HUES6 (cell line): ENCODE data around the gene KCNV2.
A peak's percentile ranks its signal among the peaks of the same experiment; 100 is the strongest.

Source experiments
- H3K27ac ChIP-seq: 2 replicates; pipeline ENCODE4 v1.7.0; 2013; ENCODE audit warnings: low read depth, mild to moderate bottlenecking, low read length, inconsistent platforms
- H3K27me3 ChIP-seq: 2 replicates; pipeline ENCODE4 v1.6.1; 2013; ENCODE audit warnings: low read length; ENCODE audit not compliant: control insufficient read depth, insufficient read depth
- H3K36me3 ChIP-seq: 2 replicates; pipeline ENCODE4 v1.6.1; 2013; ENCODE audit warnings: low read length; ENCODE audit not compliant: control insufficient read depth, insufficient read depth
- H3K4me1 ChIP-seq: 2 replicates; pipeline ENCODE4 v1.6.1; 2013; ENCODE audit warnings: low read length; ENCODE audit not compliant: control insufficient read depth, insufficient read depth
- H3K4me3 ChIP-seq: 2 replicates; pipeline ENCODE4 v1.5.1; 2013; ENCODE audit warnings: low read depth, low read length
- H3K9ac ChIP-seq: one replicate; pipeline ENCODE4 v1.6.1; 2013; ENCODE audit warnings: mild to moderate bottlenecking, low read length
- H3K9me3 ChIP-seq: 2 replicates; pipeline ENCODE4 v1.6.1; 2013; ENCODE audit warnings: low read depth, low read length; ENCODE audit not compliant: control insufficient read depth, insufficient read depth

KCNV2 gene

GRCh38 chr9:2730971-2731370 is 13.7 kb downstream of the KCNV2 start:
- Histone ChIP-seq H3K9me3 (no peaks in the 10 kb centered on the region), H3K9ac (no peak overlapping the region)

GRCh38 chr9:2732492-2732891 is 15.2 kb downstream of the KCNV2 start:
- peaks cover 17% of the 10 kb centered on the region for H3K4me1 ChIP-seq
- no peaks in the 10 kb centered on the region for H3K27me3 ChIP-seq
- H3K27ac ChIP-seq: no peak overlapping the region
- peaks cover 2% of the 10 kb centered on the region; the same call in 1 of the 2 replicates for H3K36me3 ChIP-seq
- H3K9me3 ChIP-seq: no peaks in the 10 kb centered on the region
- H3K4me3 ChIP-seq: no peak overlapping the region
- H3K9ac ChIP-seq: no peak overlapping the region

More at GRCh38 chr9:2730971-2731370, 13.7 kb downstream of the KCNV2 start:
- no peak overlapping the region for H3K4me3 ChIP-seq
- no peaks in the 10 kb centered on the region for H3K27me3 ChIP-seq
- peaks cover 2% of the 10 kb centered on the region; the same call in 1 of the 2 replicates for H3K36me3 ChIP-seq
- H3K4me1 ChIP-seq: peaks cover 23% of the 10 kb centered on the region
- H3K27ac ChIP-seq: no peak overlapping the region

- no peak overlapping the region for H3K27ac ChIP-seq
- peaks cover 4% of the 10 kb centered on the region; the same call in 1 of the 2 replicates for H3K4me1 ChIP-seq
- H3K9me3 ChIP-seq: no peaks in the 10 kb centered on the region
- H3K4me3 ChIP-seq: no peak overlapping the region
- no peak overlapping the region for H3K9ac ChIP-seq
- peaks cover 7% of the 10 kb centered on the region; the same call in 1 of the 2 replicates for H3K36me3 ChIP-seq
- H3K27me3 ChIP-seq: no peaks in the 10 kb centered on the region
Observed at GRCh38 chr9:2740616-2741015, 23.3 kb downstream of the KCNV2 start.

GRCh38 chr9:2741441-2742158 is 24.3 kb downstream of the KCNV2 start:
- no peaks in the 10 kb centered on the region for H3K27me3 ChIP-seq

GRCh38 chr9:2742214-2742613 is 24.9 kb downstream of the KCNV2 start:
- Histone ChIP-seq H3K9me3 (no peaks in the 10 kb centered on the region), H3K4me3 (no peak overlapping the region), H3K9ac (no peak overlapping the region), H3K4me1 (peaks cover 17% of the 10 kb centered on the region), H3K27me3 (no peaks in the 10 kb centered on the region), H3K36me3 (peaks cover 7% of the 10 kb centered on the region; the same call in 1 of the 2 replicates), H3K27ac (no peak overlapping the region)

More at GRCh38 chr9:2741441-2742158, 24.3 kb downstream of the KCNV2 start:
- H3K9ac ChIP-seq: no peak overlapping the region
- no peak overlapping the region for H3K4me3 ChIP-seq
- H3K36me3 ChIP-seq: peaks cover 7% of the 10 kb centered on the region; the same call in 1 of the 2 replicates
- no peak overlapping the region for H3K27ac ChIP-seq
- no peaks in the 10 kb centered on the region for H3K9me3 ChIP-seq
- H3K4me1 ChIP-seq: peaks cover 14% of the 10 kb centered on the region

- Histone ChIP-seq H3K4me1 (peaks cover 17% of the 10 kb centered on the region), H3K9ac (no peak overlapping the region), H3K9me3 (no peaks in the 10 kb centered on the region), H3K36me3 (peaks cover 7% of the 10 kb centered on the region; the same call in 1 of the 2 replicates), H3K27ac (no peak overlapping the region), H3K4me3 (no peak overlapping the region), H3K27me3 (no peaks in the 10 kb centered on the region)
Observed at GRCh38 chr9:2743937-2744529, 26.7 kb downstream of the KCNV2 start.

- Histone ChIP-seq H3K4me1 (peaks cover 17% of the 10 kb centered on the region), H3K27me3 (no peaks in the 10 kb centered on the region), H3K9ac (no peak overlapping the region), H3K4me3 (no peak overlapping the region), H3K27ac (no peak overlapping the region), H3K9me3 (peaks cover 7% of the 10 kb centered on the region; the same call in 1 of the 2 replicates), H3K36me3 (peaks cover 15% of the 10 kb centered on the region; the same call in 1 of the 2 replicates)
Observed at GRCh38 chr9:2745560-2746380, 28.5 kb downstream of the KCNV2 start.

- H3K4me1 ChIP-seq: peaks cover 17% of the 10 kb centered on the region
- peaks cover 7% of the 10 kb centered on the region; the same call in 1 of the 2 replicates for H3K9me3 ChIP-seq
- peaks cover 10% of the 10 kb centered on the region; the same call in 1 of the 2 replicates for H3K36me3 ChIP-seq
- H3K27ac ChIP-seq: no peak overlapping the region
- no peaks in the 10 kb centered on the region for H3K27me3 ChIP-seq
- H3K4me3 ChIP-seq: no peak overlapping the region
- H3K9ac ChIP-seq: no peak overlapping the region
Observed at GRCh38 chr9:2749485-2749884, 32.2 kb downstream of the KCNV2 start.

GRCh38 chr9:2755285-2755684 is 38.0 kb downstream of the KCNV2 start:
- Histone ChIP-seq H3K36me3 (0 out of 2 replicates have a peak, but pooled peaks cover under 1% of the 10 kb centered on the region), H3K9ac (no peak overlapping the region), H3K27ac (no peak overlapping the region), H3K4me3 (no peak overlapping the region), H3K4me1 (peaks cover 39% of the 10 kb centered on the region), H3K9me3 (no peaks in the 10 kb centered on the region), H3K27me3 (no peaks in the 10 kb centered on the region)

- H3K9me3 ChIP-seq: no peaks in the 10 kb centered on the region
- H3K4me3 ChIP-seq: no peak overlapping the region
- H3K27me3 ChIP-seq: no peaks in the 10 kb centered on the region
- no peak overlapping the region for H3K9ac ChIP-seq
- H3K27ac ChIP-seq: peak overlapping the region; percentile 72
- H3K4me1 ChIP-seq: peaks cover 58% of the 10 kb centered on the region
- no peaks in the 10 kb centered on the region for H3K36me3 ChIP-seq
Observed at GRCh38 chr9:2758162-2758897, 41.0 kb downstream of the KCNV2 start.
